Testis (tissue), 3 donors: Measurements from ENCODE around the gene SRCAP. TPM values are rescaled to one million over a fixed set of nuclear protein-coding genes. Genes with fewer than 3 reads are reported as not detected.

Source experiments
- DNase-seq: peaks from one replicate; pipeline ENCODE4 v3.0.0-alpha.2; 2019
- H3K27ac ChIP-seq, 2 donors: fragments of 200-600 bp; sonication (generic); one replicate each; pipeline ENCODE4 v1.5.1; 2019
- H3K27me3 ChIP-seq: fragments of 200-600 bp; sonication (generic); one replicate; pipeline ENCODE4 v1.5.1; 2019
- H3K36me3 ChIP-seq: fragments of 200-600 bp; sonication (generic); one replicate; pipeline ENCODE4 v1.5.1; 2017; ENCODE audit warnings: low read depth; ENCODE audit errors: missing control alignments
- H3K4me1 ChIP-seq: fragments of 200-600 bp; sonication (generic); one replicate; pipeline ENCODE4 v1.5.1; 2019
- H3K4me3 ChIP-seq, 2 donors: fragments of 200-600 bp; sonication (generic); one replicate each; pipeline ENCODE4 v1.5.1; 2017 to 2019
- H3K9me3 ChIP-seq: fragments of 200-600 bp; sonication (generic); one replicate; pipeline ENCODE4 v1.5.1; 2017
- POLR2A ChIP-seq: fragments of 450-650 bp; IDR thresholded peaks from one replicate; pipeline ENCODE4 v1.6.1; 2017; ENCODE audit warnings: antibody characterized with exemption, mild to moderate bottlenecking, moderate library complexity
- WGBS, 2 donors: methylation state at CpG; one replicate each; pipeline ENCODE4 v1.1.5; 2018; 5-methylcytosine and 5-hydroxymethylcytosine counted together
- intact Hi-C: fragments of 100-400 bp; cut with DNase I; formaldehyde crosslinking; loops from one replicate; pipeline ENCODE4 v1.15.1; 2023; ENCODE audit warnings: low total_unique reads
- polyA plus RNA-seq: library from polyadenylated mRNA; stranded (reverse); fragments of 350-450 nt; fragmentation: Illumina TruSeq; extraction: RNeasy Lipid Tissue Mini Kit (QIAGEN cat#74804); gene quantifications from one replicate; pipeline ENCODE4 v1.2.3, GENCODE V29; 2014; ENCODE audit warnings: low read depth, low replicate concordance; ENCODE audit not compliant: insufficient read depth
- total RNA-seq, 2 donors: library from RNA; depleted of rRNA; stranded (reverse); fragments of >200 nt; gene quantifications; one replicate each; pipeline ENCODE4 v1.2.3, GENCODE V29; 2016
- TF ChIP-seq, protein P1 (sequence below), 3 experiments: fragments of 450-650 bp in 2 of 3; fragments of 200-600 bp in 1 of 3; sonication (generic) in 1 of 3; IDR thresholded peaks; one replicate each; pipeline ENCODE4 v1.5.1; 2016 to 2019; ENCODE audit warnings: antibody characterized with exemption in 3 of 3, mild to moderate bottlenecking in 2 of 3, moderate library complexity in 1 of 3

The SRCAP gene
- total and polyA plus RNA-seq, 3 donors from 2014 or later: 44.3 to 80.8 (median 74.3) TPM

- Histone ChIP-seq H3K4me1 (peaks cover 12% of the 10 kb centered on the region), H3K36me3 (no peaks in the 10 kb centered on the region), H3K27ac (no peak overlapping the region), H3K27me3 (no peaks in the 10 kb centered on the region), H3K4me3 (no peak overlapping the region), H3K9me3 (no peaks in the 10 kb centered on the region)
- WGBS, 2 donors: 83 to 90% methylated on average over 14 of the region's 14 CpGs
- TF ChIP-seq, protein P1, sequence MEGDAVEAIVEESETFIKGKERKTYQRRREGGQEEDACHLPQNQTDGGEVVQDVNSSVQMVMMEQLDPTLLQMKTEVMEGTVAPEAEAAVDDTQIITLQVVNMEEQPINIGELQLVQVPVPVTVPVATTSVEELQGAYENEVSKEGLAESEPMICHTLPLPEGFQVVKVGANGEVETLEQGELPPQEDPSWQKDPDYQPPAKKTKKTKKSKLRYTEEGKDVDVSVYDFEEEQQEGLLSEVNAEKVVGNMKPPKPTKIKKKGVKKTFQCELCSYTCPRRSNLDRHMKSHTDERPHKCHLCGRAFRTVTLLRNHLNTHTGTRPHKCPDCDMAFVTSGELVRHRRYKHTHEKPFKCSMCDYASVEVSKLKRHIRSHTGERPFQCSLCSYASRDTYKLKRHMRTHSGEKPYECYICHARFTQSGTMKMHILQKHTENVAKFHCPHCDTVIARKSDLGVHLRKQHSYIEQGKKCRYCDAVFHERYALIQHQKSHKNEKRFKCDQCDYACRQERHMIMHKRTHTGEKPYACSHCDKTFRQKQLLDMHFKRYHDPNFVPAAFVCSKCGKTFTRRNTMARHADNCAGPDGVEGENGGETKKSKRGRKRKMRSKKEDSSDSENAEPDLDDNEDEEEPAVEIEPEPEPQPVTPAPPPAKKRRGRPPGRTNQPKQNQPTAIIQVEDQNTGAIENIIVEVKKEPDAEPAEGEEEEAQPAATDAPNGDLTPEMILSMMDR (IDR thresholded peaks at IDR 0.05): no peak
- no peak for TF ChIP-seq POLR2A
- intact Hi-C loops: no loop called here
- DNase-seq: no peak
Measured at GRCh38 chr16:30771726-30772125, 72.8 kb downstream of the SRCAP start.

DNA sequence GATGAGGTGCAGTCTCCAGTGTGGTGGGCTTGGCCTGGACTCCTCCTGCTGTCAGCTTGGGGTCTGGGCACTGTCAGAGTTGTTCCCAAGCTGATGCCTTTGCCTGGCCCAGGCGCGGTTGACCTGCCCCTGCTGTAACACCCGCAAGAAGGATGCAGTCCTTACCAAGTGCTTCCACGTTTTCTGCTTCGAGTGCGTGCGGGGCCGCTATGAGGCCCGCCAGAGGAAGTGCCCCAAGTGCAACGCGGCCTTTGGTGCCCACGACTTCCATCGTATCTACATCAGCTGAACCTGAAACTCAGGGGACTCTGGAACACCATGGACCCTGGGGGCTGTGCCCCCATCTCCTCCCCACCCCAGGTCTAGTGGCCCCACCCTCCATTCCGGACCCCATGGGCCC lies 74.9 kb downstream of the SRCAP start:
- Histone ChIP-seq H3K9me3 (no peaks in the 10 kb centered on the region), H3K4me3 (no peak overlapping the region), H3K27me3 (no peaks in the 10 kb centered on the region), H3K27ac (no peak overlapping the region), H3K4me1 (peaks cover 13% of the 10 kb centered on the region), H3K36me3 (no peaks in the 10 kb centered on the region)
- intact Hi-C loops: no loop called here
- WGBS, 2 donors: 80 to 86% methylated on average over 12 to 14 of the region's 14 CpGs
- DNase-seq: no peak
- TF ChIP-seq, protein P1 (IDR thresholded peaks at IDR 0.05): no peak
- no peak for TF ChIP-seq POLR2A

- TF ChIP-seq, protein P1 (IDR thresholded peaks at IDR 0.05): no peak
- TF ChIP-seq POLR2A: no peak
- Histone ChIP-seq H3K27me3 (no peaks in the 10 kb centered on the region), H3K4me1 (peaks cover 13% of the 10 kb centered on the region), H3K9me3 (no peaks in the 10 kb centered on the region), H3K36me3 (no peaks in the 10 kb centered on the region), H3K27ac (peak overlapping the region in 1 of 2 donors; percentile 77), H3K4me3 (peak overlapping the region; percentile 67 to 69)
- intact Hi-C loops: no loop called here
- DNase-seq: no peak
- WGBS, 2 donors: 54 to 62% methylated on average over 5 to 8 of the region's 8 CpGs
Measured at GRCh38 chr16:30774367-30775130, 75.6 kb downstream of the SRCAP start.

- H3K27me3 ChIP-seq: no peaks in the 10 kb centered on the region
- H3K27ac ChIP-seq: peak overlapping the region in 1 of 2 donors; percentile 77
- peaks cover 13% of the 10 kb centered on the region for H3K4me1 ChIP-seq
- WGBS, 2 donors: 11% methylated on average over 10 of the region's 15 CpGs; no CpG with 5 or more reads in 1 of the 2 donors
- no peak for DNase-seq
- H3K9me3 ChIP-seq: no peaks in the 10 kb centered on the region
- intact Hi-C loops: no loop called here
- H3K4me3 ChIP-seq: peak overlapping the region; percentile 67 to 69
- H3K36me3 ChIP-seq: no peaks in the 10 kb centered on the region
- TF ChIP-seq, protein P1 (IDR thresholded peaks at IDR 0.05): no peak
- TF ChIP-seq POLR2A: no peak
Measured at GRCh38 chr16:30775131-30775391, 76.1 kb downstream of the SRCAP start.
